Endothelial cell of umbilical vein (primary cell): Measurements from ENCODE around the gene OR5P2. TPM values are rescaled to one million over a fixed set of nuclear protein-coding genes. Genes with fewer than 3 reads are reported as not detected.

Experiments
- BruUV-seq: library from RNA; stranded (reverse); fragments of 400-500 nt; replicated peaks from 2 replicates; lab custom pipeline; 2021; lab: Mats Ljungman, UMichigan
- CTCF ChIA-PET: fragments of 300-600, 350-600 bp; sonication (Branson Sonifier 250); formaldehyde crosslinking; loops from one replicate; lab custom pipeline; 2021; ENCODE audit warnings: antibody characterized with exemption, inconsistent platforms; lab: Charles Lee
- POLR2A ChIA-PET: fragments of 300-600, 350-600 bp; sonication (Branson Sonifier 250); formaldehyde crosslinking; loops from one replicate; lab custom pipeline; 2021; ENCODE audit warnings: antibody characterized with exemption, inconsistent platforms; lab: Charles Lee
- DNase-seq: peaks from one replicate; pipeline ENCODE4 v3.0.0-alpha.2; 2011; ENCODE audit warnings: low read depth, low spot score
- FAIRE-seq: peaks from 2 replicates; lab custom pipeline; 2011; peaks lifted over from hg19 to GRCh38; lab: Jason Lieb, UNC
- H2AFZ ChIP-seq: 2 replicates; pipeline ENCODE4 v1.6.0; 2012; ENCODE audit warnings: low read depth, low read length, control low read depth, inconsistent platforms
- H3K27ac ChIP-seq: 2 replicates; pipeline ENCODE4 v1.5.1; 2011; ENCODE audit warnings: low read depth, mild to moderate bottlenecking, control low read depth, low read length, moderate library complexity; ENCODE audit not compliant: insufficient read depth
- H3K27me3 ChIP-seq, 2 experiments: 2 replicates each; pipeline versions ENCODE4 v1.6.0 to v1.6.1; 2011; ENCODE audit warnings: low read length in 2 of 2, mixed read lengths in 1 of 2; ENCODE audit not compliant: control insufficient read depth in 2 of 2, insufficient read depth in 2 of 2
- H3K36me3 ChIP-seq, 2 experiments: 2 replicates in 1 of 2; 3 replicates in 1 of 2; pipeline ENCODE4 v1.5.1; 2011; ENCODE audit warnings: low read length in 2 of 2, mild to moderate bottlenecking in 1 of 2, moderate library complexity in 1 of 2; ENCODE audit not compliant: control insufficient read depth in 2 of 2, insufficient read depth in 2 of 2; ENCODE audit errors: extremely low read depth in 1 of 2
- H3K4me1 ChIP-seq: 3 replicates; pipeline ENCODE4 v1.5.1; 2011; ENCODE audit warnings: mild to moderate bottlenecking, low read length; ENCODE audit not compliant: control insufficient read depth, insufficient read depth; ENCODE audit errors: extremely low read depth
- H3K4me2 ChIP-seq: 2 replicates; pipeline ENCODE4 v1.6.1; 2011; ENCODE audit warnings: low read length, control low read depth, mixed read lengths; ENCODE audit not compliant: insufficient read depth
- H3K4me3 ChIP-seq, 3 experiments: fragments of 200-600 bp in 1 of 3; sonication (generic), shearing (Covaris generic) in 1 of 3; replicated peaks in 1 of 3; 2 replicates each; pipeline ENCODE4 v1.5.1; 2011 to 2016; ENCODE audit warnings: control low read depth in 3 of 3, low read length in 3 of 3, mild to moderate bottlenecking in 2 of 3, inconsistent platforms in 1 of 3, low read depth in 1 of 3, moderate library complexity in 1 of 3; ENCODE audit not compliant: insufficient read depth in 1 of 3
- H3K79me2 ChIP-seq: 2 replicates; pipeline ENCODE4 v1.6.0; 2012; ENCODE audit warnings: low read length, inconsistent platforms; ENCODE audit not compliant: control insufficient read depth, insufficient read depth
- H3K9ac ChIP-seq: replicated peaks from 2 replicates; pipeline ENCODE3; 2011; ENCODE audit warnings: low read length, control low read depth; ENCODE audit not compliant: insufficient read depth; ENCODE audit errors: extremely low read depth
- H3K9me1 ChIP-seq: replicated peaks from 3 replicates; pipeline ENCODE4 v1.6.0; 2011; ENCODE audit warnings: mild to moderate bottlenecking, low read length; ENCODE audit not compliant: control insufficient read depth, insufficient read depth; ENCODE audit errors: extremely low read depth
- H3K9me3 ChIP-seq: replicated peaks from 2 replicates; pipeline ENCODE4 v1.5.1; 2012; ENCODE audit warnings: low read length, inconsistent platforms; ENCODE audit not compliant: control insufficient read depth, insufficient read depth
- H4K20me1 ChIP-seq: replicated peaks from 2 replicates; pipeline ENCODE3; 2011; ENCODE audit warnings: mild to moderate bottlenecking, low read length; ENCODE audit not compliant: control insufficient read depth, insufficient read depth; ENCODE audit errors: extremely low read depth
- FOS ChIP-seq: IDR thresholded peaks from 2 replicates; pipeline ENCODE4 v1.6.1; 2011; ENCODE audit warnings: mild to moderate bottlenecking, low read length, moderate library complexity, borderline replicate concordance; ENCODE audit not compliant: insufficient read depth
- GATA2 ChIP-seq: IDR thresholded peaks from 2 replicates; pipeline ENCODE4 v1.7.0; 2011; ENCODE audit warnings: low read depth, mild to moderate bottlenecking, moderate library complexity, mixed read lengths, low read length; ENCODE audit not compliant: insufficient read length, insufficient read depth
- MYC ChIP-seq: IDR thresholded peaks from one replicate; pipeline ENCODE4 v1.6.1; 2011; ENCODE audit warnings: mild to moderate bottlenecking, low read depth, low read length
- POLR2AphosphoS5 ChIP-seq: IDR thresholded peaks from 2 replicates; pipeline ENCODE4 v1.6.1; 2012; ENCODE audit warnings: low read depth, mild to moderate bottlenecking, control low read depth, low read length, moderate library complexity; ENCODE audit not compliant: insufficient read depth
- dilution Hi-C: fragments of 300-500 bp; cut with MboI; formaldehyde crosslinking; loops from one replicate; pipeline ENCODE4 v1.15.0; 2019; ENCODE audit warnings: low sequenced_read_pairs; ENCODE audit not compliant: extremely low pct_ligation_motif_present
- intact Hi-C: fragments of 100-400 bp; cut with micrococcal nuclease; formaldehyde crosslinking; loops from one replicate; pipeline ENCODE4 v1.10.0; 2022
- polyA plus RNA-seq, 4 experiments: library from polyadenylated mRNA; depleted of rRNA in 3 of 4; stranded (reverse) in 3 of 4; unstranded in 1 of 4; fragments of >200 nt; gene quantifications; 2 replicates each; pipeline versions ENCODE4 v1.2.1 to v1.2.3, GENCODE V29; 2011 to 2012; ENCODE audit warnings: missing spikeins in 1 of 4
- total RNA-seq: library from RNA; stranded (reverse); gene quantifications from 2 replicates; pipeline ENCODE4 v1.2.3, GENCODE V29; 2021
- TF ChIP-seq, protein P1 (sequence below), 2 donors: IDR thresholded peaks; 1 replicate in 1 of 2; 2 replicates in 1 of 2; pipeline ENCODE4 v1.5.1; 2011; ENCODE audit warnings: low read length in 2 of 2, mild to moderate bottlenecking in 2 of 2, moderate library complexity in 2 of 2, control low read depth in 1 of 2, inconsistent platforms in 1 of 2, low read depth in 1 of 2; ENCODE audit not compliant: insufficient read depth in 1 of 2; ENCODE audit errors: extremely low read depth in 1 of 2

The OR5P2 gene
- total and polyA plus RNA-seq, 2 donors (not counting 3 experiments of a cell fraction or from before 2014, with no cell fraction given), result not detected

DNA sequence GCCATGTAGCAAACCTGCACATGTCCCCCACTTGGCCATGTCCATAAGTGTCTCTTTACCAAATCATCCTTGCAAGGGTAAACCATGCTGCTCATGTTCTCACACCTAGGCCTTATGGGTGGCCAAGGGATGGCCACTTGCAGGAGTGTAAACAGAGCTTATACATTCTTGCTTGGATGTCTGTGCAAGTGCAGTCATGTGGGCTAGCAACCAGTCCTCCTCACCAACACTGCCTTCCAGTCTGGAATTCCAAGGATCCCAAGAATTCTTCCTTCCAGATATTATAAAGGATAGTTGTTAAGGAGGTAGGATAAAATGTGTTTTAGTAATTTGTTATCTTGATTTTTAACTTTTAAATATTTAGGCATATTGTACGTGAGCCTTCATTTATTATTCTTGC, 47.8 kb upstream of the OR5P2 start:
- dilution Hi-C loops, result no loop called here
- H3K27ac ChIP-seq, result no peak overlapping the region
- H3K9me3 ChIP-seq, result no peaks in the 10 kb centered on the region
- no peaks in the 10 kb centered on the region for H3K79me2 ChIP-seq
- no peak overlapping the region for H3K9ac ChIP-seq
- CTCF ChIA-PET, result no interaction called here
- H3K4me2 ChIP-seq, result no peak overlapping the region
- no peaks in the 10 kb centered on the region for H4K20me1 ChIP-seq
- no peak overlapping the region for H2AFZ ChIP-seq
- intact Hi-C loops, result no loop called here
- FAIRE-seq, result no peak
- POLR2A ChIA-PET, result no interaction called here
- TF ChIP-seq POLR2AphosphoS5, result no peak
- TF ChIP-seq, protein P1, sequence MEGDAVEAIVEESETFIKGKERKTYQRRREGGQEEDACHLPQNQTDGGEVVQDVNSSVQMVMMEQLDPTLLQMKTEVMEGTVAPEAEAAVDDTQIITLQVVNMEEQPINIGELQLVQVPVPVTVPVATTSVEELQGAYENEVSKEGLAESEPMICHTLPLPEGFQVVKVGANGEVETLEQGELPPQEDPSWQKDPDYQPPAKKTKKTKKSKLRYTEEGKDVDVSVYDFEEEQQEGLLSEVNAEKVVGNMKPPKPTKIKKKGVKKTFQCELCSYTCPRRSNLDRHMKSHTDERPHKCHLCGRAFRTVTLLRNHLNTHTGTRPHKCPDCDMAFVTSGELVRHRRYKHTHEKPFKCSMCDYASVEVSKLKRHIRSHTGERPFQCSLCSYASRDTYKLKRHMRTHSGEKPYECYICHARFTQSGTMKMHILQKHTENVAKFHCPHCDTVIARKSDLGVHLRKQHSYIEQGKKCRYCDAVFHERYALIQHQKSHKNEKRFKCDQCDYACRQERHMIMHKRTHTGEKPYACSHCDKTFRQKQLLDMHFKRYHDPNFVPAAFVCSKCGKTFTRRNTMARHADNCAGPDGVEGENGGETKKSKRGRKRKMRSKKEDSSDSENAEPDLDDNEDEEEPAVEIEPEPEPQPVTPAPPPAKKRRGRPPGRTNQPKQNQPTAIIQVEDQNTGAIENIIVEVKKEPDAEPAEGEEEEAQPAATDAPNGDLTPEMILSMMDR (IDR thresholded peaks at IDR 0.05; ENCODE audit: extremely low read depth in 1 of 2, insufficient read depth in 1 of 2, low read depth in 1 of 2, low read length in 2 of 2), result no peak
- TF ChIP-seq FOS, result no peak
- no TSS peak for BruUV-seq
- H3K36me3 ChIP-seq, result no peaks in the 10 kb centered on the region
- no peak for DNase-seq
- no peaks in the 10 kb centered on the region for H3K27me3 ChIP-seq
- no peak overlapping the region for H3K4me3 ChIP-seq
- no peaks in the 10 kb centered on the region for H3K9me1 ChIP-seq
- no peaks in the 10 kb centered on the region for H3K4me1 ChIP-seq

- no peaks in the 10 kb centered on the region for H3K36me3 ChIP-seq
- no peaks in the 10 kb centered on the region for H3K9me3 ChIP-seq
- H2AFZ ChIP-seq, result no peak overlapping the region
- no peak overlapping the region for H3K27ac ChIP-seq
- no TSS peak for BruUV-seq
- DNase-seq (no peak), FAIRE-seq (no peak)
- dilution Hi-C loops (no loop called here), intact Hi-C loops (no loop called here)
- H3K27me3 ChIP-seq, result no peaks in the 10 kb centered on the region
- CTCF ChIA-PET, result no interaction called here
- no peak overlapping the region for H3K9ac ChIP-seq
- POLR2A ChIA-PET, result no interaction called here
- no peaks in the 10 kb centered on the region for H3K4me1 ChIP-seq
- no peak overlapping the region for H3K4me2 ChIP-seq
- H3K79me2 ChIP-seq, result no peaks in the 10 kb centered on the region
- TF ChIP-seq GATA2 (no peak), MYC (no peak), FOS (no peak)
- no peak overlapping the region for H3K4me3 ChIP-seq
- H3K9me1 ChIP-seq, result no peaks in the 10 kb centered on the region
- no peaks in the 10 kb centered on the region for H4K20me1 ChIP-seq
Observed at GRCh38 chr11:7840578-7840977, 43.8 kb upstream of the OR5P2 start.
